Choroid plexus epithelial cell (primary cell): Measurements from ENCODE around the gene ABCA8.

Source experiments
- DNase-seq: peaks from one replicate; pipeline ENCODE4 v3.0.0-alpha.2; 2010; ENCODE audit warnings: low read depth
- H3K4me3 ChIP-seq: 2 replicates; pipeline ENCODE4 v1.5.1; 2011; ENCODE audit warnings: low read depth, mild to moderate bottlenecking, control low read depth, low read length, moderate library complexity
- TF ChIP-seq, protein P1 (sequence below): conservative IDR thresholded peaks from 2 replicates; pipeline ENCODE4 v1.5.1; 2011; ENCODE audit warnings: low read depth, mild to moderate bottlenecking, control low read depth, inconsistent platforms, low read length, moderate library complexity

The ABCA8 gene

DNA sequence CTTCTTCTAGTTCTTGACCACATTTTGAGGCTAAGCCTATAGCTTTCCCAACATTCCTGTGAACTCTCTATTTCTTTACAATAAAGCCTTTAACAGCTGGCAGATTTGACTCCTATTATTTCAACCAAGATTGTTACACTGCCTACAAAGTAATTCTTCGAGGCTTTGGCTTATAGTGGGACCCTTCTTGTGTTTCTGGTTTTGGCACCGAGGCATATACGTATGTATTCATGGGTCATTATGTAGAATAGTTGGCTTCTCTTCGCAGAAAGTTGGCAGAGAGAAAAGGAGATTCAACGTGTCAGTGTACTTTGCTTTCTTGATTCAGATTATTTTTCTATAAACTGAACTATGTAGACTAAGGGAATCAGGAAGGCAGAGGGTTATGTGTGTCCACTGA is 102.2 kb downstream of the ABCA8 start:
- TF ChIP-seq, protein P1, sequence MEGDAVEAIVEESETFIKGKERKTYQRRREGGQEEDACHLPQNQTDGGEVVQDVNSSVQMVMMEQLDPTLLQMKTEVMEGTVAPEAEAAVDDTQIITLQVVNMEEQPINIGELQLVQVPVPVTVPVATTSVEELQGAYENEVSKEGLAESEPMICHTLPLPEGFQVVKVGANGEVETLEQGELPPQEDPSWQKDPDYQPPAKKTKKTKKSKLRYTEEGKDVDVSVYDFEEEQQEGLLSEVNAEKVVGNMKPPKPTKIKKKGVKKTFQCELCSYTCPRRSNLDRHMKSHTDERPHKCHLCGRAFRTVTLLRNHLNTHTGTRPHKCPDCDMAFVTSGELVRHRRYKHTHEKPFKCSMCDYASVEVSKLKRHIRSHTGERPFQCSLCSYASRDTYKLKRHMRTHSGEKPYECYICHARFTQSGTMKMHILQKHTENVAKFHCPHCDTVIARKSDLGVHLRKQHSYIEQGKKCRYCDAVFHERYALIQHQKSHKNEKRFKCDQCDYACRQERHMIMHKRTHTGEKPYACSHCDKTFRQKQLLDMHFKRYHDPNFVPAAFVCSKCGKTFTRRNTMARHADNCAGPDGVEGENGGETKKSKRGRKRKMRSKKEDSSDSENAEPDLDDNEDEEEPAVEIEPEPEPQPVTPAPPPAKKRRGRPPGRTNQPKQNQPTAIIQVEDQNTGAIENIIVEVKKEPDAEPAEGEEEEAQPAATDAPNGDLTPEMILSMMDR: no peak
- DNase-seq: no peak
- H3K4me3 ChIP-seq: no peak overlapping the region

DNA sequence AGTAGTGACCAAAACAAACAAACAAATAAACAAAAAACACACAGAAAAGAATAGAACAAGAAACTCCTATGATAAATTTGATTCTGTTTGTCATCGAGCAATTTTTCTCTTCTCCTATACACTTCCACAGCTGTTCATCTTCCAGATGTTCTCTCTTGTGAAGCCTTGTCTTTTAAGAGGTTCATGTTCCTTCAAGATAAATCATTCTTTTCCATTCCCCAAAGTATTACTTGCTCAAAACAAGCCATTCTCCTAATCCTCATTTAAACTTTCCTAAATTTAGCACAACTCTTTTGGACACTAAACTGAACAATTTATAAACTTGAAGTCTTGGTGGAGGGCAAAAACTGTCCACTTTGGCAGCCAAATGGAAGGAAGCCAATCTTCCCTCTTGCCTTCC is 103.3 kb downstream of the ABCA8 start:
- no peak overlapping the region for H3K4me3 ChIP-seq
- TF ChIP-seq, protein P1: no peak
- DNase-seq: no peak

DNA sequence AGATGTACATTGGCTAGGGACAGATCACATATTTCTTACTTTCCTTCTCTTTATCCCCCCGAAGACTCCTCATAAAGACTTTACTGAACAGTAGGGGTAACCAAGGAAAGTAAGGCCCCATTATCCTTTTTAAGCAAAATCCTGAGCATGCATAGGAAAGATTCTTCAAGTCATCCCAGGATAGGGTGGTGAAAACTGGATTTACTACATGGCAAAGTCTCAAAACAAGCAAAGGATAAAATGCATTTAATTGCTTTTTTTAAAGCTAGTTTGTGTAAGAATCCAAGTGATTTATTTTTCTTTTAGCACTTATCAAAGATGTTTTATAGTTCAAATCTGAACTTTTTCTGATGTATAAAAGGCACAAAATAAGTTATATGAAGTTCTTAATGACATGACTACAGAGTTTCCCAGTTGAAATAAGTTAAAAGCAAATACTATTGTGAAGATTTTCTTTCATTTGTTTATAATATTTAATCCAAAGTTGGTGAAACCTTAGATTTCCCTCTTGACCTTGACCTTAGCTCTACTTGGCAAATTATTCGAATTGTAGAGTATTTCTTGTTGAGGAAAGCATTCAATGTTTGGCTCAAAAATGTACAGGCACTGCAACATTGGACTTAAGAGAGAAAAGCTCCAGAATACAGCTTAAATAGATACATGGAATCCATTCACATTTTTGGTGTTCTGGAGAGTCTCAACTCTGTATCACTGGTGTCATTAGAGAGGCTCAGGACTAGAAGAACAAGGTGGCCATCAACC is 104.3 kb downstream of the ABCA8 start:
- no peak for DNase-seq
- H3K4me3 ChIP-seq: no peak overlapping the region
- TF ChIP-seq, protein P1: no peak

DNA sequence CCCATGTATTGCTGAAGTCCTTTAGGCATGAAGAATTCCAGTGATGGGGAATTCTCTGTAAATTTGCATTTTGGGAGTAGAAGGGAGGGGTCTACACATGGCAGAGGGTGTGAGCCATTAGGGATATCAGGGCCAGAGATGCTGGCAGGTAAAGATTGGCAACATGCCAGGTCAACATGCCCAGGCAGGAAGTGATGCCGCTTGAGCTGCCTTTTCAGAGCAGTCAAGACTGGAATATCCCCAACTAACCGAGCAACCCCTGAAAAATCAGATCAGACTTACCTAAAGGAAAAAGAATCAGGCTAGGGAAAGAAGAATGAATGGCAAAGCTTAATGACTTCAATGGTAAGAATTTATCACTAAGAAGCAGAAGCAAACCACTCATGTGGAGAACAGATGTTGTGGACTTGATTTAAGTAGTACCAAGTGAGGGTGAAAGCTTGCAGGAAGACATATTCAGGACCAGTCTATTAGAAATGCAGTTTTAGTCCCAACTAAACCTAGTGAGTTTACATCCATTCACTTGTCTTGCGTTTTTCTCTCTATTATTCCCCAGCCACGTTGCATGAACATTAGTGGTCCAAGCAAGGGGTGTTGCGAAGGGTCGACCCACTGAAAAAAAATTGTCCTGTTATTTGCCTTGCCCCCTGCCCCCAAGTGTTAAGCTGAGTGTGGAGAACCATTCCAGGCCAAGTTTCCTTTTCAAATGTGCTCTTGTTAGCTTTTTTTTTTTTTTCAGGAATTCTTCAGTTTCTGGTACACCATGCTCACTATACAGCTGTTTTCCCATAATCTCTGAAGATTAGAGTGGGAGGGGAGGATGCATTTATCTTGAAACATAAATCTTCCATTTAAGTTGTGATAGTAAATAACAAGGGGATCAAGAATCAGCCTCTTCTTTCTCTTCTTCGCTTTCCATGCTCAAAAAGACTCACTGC is 105.2 kb downstream of the ABCA8 start:
- no peak overlapping the region for H3K4me3 ChIP-seq
- TF ChIP-seq, protein P1: no peak
- DNase-seq: peak; percentile 24

DNA sequence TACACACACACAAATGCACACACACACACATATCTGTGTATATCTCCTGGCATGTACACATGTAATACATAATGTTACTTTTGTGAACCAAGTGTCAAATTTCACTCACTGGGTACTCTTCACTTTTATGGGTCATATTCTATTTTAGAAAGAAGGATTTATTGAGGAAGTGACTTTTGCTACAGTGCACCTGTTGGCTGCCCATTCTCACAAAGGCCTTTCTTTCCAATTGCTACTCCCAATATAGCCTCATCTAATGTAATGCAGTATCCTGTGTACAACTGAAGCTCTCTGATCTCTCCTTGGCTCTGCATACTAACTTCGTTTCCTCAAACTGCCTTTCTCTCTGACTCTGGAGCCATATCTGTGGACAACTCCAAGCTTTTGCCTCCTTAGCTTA is 107.5 kb downstream of the ABCA8 start:
- DNase-seq: no peak

DNA sequence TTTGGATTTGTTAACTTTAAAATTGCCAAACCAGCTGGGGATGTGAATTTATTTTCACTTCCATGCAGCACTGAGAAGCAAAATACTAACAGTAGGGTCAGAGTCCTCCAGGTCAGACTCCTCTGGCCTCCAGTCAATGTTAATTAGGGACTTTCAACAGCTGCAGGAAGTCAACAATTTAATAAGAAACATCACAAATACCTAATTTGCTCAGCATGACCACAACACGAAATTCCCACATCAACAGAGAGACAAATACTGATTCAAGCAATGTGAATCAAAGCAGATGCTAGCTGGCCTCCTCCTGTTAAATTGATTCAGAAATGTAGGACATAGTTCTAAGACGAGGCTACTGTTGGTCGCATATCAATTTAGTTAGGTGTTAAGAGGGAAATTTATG is 111.7 kb downstream of the ABCA8 start:
- H3K4me3 ChIP-seq: no peak overlapping the region
- no peak for DNase-seq
- TF ChIP-seq, protein P1: no peak

More for the DNA sequence above, 107.5 kb downstream of the ABCA8 start:
- TF ChIP-seq, protein P1: no peak
- H3K4me3 ChIP-seq: no peak overlapping the region
